NCI-H345 treated with DMSO at 0.1 percent for 48 hours (cell line): ENCODE results near the gene LRRC23.

Experiments used
- DNase-seq: peaks from one replicate; lab custom pipeline; 2025; ENCODE audit not compliant: unreplicated experiment; lab: John Stamatoyannopoulos, UW

The LRRC23 gene

DNA sequence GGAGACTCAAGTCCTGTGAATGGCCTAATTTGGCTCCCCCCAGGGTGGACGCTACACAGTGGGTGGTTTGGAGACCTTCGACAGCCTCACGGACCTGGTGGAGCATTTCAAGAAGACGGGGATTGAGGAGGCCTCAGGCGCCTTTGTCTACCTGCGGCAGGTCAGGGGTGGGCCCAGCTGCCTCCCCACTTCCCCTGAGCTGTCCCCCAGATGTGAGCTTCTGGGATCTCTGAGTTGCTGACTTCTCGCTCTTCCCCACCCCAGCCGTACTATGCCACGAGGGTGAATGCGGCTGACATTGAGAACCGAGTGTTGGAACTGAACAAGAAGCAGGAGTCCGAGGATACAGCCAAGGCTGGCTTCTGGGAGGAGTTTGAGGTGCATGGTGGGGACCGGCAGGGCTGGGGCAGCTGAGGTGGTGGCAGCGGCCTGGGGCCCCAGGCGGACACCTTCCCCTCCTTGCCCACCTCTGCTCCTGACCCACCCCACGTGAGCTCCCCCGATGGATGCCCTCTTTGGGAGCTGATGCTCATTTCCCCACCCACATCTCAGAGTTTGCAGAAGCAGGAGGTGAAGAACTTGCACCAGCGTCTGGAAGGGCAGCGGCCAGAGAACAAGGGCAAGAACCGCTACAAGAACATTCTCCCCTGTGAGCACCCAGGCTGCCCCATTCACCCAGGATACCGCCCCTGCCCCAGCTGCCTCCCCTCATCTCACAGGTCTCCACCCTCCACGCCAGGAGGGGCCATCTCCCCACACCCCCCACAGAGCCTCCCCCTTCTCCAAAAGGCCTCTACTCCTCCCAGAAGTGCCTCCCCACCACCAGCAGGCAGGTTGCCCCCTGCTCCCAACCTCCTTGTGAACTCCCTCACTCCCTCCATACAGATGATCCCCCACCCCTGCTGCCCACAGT lies 50.7 kb downstream of the LRRC23 start:
- no peak for DNase-seq

DNA sequence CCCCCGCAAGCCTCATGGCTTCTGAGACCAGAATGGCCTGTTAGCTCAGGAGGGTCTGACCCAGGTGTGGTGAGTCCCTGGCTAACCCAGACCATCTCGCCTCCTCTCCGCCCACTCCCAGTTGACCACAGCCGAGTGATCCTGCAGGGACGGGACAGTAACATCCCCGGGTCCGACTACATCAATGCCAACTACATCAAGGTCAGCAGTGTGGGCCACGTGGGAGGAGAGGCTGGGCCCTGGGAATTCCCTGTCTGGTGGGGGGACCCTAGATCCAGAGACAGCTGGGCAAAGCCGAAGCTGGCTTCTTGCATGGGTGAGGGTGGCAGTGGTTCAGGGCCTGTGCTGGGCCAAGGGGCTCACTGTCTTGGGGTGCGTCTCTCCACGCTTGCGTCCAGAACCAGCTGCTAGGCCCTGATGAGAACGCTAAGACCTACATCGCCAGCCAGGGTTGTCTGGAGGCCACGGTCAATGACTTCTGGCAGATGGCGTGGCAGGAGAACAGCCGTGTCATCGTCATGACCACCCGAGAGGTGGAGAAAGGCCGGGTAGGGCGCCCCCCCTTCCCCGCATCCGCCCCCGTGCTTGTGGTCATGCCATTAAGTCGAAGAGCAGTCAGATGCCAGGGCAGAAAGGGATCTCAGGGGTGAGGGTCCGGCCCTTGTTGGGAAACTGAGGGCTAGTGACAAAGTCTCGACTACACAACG lies 51.6 kb downstream of the LRRC23 start:
- DNase-seq = no peak

DNA sequence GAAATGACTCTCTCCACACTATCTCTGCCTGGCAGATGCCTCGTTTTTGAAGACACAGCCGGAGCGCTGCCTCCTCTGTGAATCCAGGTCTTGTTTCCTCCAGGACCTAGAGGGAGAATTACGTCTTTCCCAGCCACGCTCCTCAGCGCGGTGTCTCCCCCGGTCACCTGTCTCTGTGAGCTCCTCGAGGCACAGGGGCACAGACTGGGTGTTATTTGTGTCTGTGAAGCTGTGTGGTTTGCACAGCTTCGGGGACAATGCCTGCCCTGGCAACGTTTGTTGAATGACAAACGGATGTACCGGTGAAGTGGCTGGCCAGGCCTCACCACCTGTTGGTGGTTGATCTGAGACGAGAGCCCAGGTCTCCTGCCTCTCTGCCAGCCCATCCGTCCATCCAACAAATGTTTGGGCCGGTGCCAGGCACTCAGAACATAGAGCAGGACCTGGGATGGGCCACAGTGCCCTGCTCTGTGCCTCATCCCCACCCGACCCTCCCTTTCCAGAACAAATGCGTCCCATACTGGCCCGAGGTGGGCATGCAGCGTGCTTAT lies 52.6 kb downstream of the LRRC23 start:
- no peak for DNase-seq

DNA sequence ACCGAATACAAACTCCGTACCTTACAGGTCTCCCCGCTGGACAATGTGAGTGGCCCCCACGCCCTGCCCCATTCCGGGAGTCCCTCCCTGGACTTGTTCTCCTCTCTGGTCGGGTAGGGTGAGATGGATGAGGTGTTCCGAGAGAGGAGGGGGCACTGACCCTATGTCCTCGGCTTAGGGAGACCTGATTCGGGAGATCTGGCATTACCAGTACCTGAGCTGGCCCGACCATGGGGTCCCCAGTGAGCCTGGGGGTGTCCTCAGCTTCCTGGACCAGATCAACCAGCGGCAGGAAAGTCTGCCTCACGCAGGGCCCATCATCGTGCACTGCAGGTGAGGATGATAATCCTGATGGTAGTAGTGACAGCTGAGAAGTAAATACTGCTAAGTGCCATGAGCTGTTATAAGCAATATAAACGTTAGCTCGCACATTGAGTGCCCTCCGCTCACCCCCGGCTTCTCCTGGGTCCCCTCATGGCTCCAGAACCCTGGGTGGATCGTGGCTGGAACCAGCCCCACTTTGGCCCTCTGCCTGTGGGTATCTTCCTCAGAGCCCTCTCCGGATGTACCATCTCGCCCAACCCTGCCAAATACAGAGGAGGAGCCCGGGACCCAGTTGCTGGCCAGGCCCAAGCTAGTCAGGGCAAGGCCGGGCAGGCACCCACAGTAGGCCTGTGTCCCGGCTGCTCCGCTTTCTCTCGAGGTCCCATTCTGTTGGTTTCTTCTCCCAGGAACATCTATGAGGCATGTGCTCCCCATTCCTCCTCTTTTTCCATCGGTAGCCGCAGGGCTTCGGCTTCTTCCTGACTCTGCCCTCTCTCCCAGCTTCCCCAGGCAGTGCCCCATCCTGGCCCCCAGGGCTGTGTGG lies 53.4 kb downstream of the LRRC23 start:
- no peak for DNase-seq

DNA sequence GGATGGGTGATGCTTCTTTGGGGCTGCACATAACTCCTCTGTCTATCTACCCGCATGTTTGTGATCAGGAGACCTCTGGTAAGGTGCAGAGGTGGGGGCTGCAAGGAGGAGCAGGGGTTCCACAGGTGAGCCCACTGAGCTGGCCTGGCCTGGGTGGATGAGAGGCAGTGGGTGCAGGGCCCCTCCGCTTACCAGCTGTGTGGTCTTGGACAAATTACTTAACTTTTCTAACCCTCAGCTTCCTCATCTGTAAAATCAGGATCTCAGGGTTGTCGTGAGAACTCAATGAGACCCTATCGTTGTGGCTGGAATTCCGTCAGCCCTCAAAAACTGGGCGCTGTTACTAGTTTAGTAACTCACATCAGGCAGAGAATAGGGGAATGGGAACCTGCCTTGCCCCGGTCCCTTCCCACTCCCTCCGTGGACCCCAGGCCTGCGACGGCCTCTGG lies 54.0 kb downstream of the LRRC23 start:
- DNase-seq = no peak

DNA sequence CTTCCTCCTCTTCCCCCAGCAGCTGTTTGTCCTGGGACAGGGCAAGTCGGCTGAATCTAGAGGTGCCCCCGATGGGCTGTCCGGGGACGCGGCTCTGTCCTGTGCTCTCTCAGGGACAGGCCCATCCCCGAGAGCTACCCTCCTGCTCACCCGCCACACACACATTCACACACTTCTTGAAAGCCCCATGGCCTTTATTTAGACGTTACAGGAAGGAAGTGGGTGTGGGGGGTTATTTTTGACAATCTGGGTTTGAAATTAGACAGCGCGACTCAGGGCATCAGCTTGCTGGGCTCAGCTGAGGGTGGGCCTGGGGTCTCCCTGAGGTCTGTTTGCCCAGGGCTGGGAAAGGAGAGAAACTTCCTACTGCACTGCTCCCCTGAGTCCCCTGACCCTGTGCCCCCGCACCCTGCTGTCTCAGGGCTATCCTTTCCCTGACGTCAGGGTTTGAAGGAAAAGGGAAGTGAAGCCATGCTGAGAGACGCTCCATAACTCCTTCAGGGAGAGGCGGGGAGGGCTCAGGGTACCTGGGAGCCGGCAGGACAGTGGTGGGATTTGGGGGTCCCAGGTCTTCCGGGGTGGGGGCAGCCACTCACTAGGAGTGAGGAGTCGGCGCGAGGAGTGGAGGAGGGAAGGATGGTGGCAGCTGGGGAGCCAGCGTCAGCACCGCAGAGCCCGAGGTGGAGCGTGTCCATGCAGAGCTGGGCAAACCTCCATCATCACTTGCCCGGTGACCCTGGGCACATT lies 54.6 kb downstream of the LRRC23 start:
- DNase-seq = no peak

DNA sequence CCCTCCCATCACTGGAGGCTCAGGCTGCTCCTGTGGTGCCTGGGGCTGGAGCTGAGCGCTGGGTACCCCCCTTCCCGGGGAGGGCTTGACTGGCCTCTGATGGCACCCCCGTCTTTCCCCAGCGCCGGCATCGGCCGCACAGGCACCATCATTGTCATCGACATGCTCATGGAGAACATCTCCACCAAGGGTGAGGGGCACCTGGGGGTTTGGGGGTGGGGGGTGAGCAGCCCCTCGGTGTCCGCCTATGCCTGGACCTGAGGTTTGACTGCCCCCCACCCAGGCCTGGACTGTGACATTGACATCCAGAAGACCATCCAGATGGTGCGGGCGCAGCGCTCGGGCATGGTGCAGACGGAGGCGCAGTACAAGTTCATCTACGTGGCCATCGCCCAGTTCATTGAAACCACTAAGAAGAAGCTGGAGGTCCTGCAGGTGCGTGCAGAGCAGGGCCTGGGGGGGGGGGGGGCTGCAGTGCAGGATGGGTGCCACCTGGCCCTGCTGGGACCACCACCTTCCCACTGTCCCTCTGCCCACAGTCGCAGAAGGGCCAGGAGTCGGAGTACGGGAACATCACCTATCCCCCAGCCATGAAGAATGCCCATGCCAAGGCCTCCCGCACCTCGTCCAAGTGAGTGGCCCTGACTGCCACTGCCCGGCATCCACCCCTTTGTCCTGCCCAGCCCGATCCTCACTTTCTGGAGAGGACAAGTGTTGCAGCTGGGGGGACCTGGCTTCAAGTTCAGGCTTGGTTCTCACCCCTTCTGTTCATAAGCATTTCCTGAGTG lies 55.4 kb downstream of the LRRC23 start:
- no peak for DNase-seq

DNA sequence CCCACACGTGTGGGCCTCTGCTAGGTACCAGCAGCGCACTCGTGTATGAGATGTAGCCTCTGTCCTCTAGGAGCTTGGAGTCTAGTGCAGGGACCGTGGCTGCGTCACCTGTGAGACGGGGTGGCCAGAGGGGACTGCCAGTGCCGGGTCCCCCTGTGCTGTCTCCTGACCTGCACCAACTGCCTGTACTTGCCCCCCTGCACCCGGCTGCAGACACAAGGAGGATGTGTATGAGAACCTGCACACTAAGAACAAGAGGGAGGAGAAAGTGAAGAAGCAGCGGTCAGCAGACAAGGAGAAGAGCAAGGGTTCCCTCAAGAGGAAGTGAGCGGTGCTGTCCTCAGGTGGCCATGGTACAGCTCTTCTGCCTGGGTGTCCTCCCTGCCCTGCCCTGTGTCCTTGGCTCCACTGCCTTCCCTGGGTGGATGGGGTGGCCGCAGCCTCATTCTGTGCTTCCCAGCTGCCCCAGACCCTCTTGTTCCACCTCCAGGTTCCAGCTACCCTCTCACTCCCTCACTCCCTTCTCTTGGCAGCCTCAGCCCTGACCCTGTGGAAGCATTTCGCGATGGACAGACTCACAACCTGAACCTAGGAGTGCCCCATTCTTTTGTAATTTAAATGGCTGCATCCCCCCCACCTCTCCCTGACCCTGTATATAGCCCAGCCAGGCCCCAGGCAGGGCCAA lies 56.1 kb downstream of the LRRC23 start:
- DNase-seq = no peak

DNA sequence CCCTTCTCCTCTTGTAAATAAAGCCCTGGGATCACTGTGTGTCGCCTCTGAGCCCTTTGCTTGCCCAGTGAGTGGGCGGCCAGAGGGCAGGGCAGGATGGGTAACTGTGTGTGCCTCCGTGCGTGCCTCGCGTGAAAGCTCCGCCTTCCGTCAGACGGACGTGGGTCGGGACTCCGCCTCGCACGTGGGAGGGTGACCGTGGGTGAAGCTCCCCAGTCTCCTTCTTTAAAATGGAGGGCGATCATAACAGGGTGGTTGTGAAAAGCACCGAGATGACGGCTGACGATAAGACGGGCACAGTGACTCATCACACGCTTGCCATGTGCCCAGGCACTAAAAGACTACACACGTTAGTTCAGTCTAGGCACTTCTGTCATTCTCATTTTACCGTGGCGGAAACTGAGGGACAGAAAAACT lies 56.7 kb downstream of the LRRC23 start:
- no peak for DNase-seq

DNA sequence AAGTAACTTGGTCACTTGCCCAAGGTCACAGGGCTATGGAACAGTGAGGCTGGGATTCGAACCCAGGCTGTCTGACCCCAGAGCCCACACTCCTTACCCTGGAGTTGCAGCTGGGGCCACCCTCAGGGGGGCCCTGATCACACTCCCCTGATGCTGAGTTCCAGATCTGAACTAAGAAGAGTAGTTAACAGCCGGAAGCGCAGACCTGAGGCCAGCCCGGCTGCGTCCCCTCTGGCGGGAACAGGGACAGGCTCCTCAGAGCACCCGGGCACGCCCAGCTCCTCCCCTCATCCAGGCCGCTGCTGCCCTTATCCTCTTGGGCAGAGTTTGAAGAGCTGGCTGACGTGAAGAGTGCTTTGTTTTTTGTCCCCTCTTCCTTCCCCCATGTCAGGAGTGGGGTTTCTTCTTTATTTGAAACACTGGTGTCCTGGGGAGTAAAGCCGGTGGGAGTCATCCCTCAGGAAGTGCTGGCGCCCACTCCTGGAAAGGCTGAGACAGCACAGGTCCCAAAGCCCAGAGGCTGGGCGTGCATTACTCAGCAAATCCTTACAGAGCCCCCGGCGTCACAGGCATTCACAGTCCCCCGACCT lies 57.2 kb downstream of the LRRC23 start:
- peak; percentile 87 for DNase-seq

DNA sequence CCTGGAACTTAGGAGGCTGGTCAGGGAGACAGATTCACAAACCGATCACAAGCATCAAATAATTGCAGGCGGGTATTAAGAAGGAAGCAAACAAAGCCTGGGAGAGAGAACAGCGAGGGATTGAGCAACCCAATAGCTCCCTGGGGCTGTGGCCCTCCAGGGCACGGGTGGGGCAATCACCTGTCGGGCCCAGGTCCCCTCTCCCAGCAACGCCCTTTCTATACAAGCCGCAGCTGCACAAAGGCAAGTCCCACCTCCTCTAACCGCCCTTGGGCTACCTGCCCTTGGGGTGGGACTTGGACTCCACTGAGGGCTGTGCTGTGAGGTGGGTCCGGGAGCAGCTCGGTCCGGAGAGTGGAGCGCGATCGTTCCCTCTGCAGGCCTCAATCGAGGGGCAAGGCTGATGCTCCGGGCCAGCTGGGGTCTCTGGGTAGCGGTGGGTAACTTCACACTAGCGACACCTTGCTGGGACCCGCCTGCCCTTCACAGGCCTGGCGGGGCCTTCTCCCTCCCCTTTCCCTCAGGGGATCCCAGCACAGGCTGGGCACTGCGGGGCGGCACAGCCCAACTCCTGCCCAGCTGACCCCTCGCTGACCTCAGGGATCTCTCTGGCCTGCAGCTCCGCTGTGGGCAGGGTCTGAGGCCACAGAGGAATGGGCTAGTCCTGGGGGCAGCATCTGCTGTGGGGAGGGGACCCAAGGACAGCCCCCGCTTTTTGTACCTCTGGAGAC lies 57.8 kb downstream of the LRRC23 start:
- no peak for DNase-seq

DNA sequence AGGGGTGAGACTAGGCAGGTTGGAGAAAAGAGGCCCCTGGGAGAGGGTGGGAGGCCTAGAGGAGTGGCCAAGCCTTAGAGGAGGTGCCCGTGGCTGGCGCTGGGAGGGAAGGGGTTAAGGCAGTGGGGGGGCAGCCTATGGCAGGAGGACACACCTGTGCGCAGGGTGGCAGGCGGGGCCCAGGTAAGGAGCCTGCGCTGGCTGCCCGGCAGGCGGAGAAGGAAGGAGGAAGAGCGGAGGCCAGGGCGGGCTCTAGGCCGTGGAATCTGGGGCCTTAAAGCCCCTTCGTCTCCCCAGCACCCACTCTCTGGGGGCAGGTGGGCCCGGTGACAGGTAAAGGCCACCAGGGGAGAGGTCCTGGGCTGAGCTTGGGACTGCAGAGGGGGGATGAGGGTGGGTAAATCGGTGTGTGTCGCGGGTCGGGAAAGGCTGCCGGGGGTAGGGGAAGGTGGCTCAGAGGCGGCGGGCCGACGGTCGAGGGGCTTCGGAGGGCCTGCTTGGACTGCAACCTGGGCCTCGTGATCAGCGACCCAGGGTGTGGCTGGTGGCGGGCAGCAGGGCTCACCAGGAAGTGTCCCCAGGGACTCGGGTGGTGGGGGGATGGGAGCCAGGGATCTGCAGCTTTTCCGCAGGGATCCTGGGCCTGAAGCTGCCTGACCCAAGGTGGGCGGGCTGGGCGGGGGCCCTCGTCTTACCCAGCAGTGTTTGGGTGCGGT lies 58.6 kb downstream of the LRRC23 start:
- peak; percentile 73 for DNase-seq
